CD4-positive, alpha-beta T cell (primary cell): ENCODE results near the gene CYB5A. TPM values are rescaled to one million over a fixed set of nuclear protein-coding genes. Genes with fewer than 3 reads are reported as not detected.

Experiments
- ATAC-seq: fragments of 200-7000 bp; cut with Tn5 transposase; one replicate; pipeline ENCODE4 v1.10.0; 2022; ENCODE audit warnings: mild to moderate bottlenecking; ENCODE audit not compliant: poor library complexity
- CTCF ChIA-PET: fragments of 350-600 bp; sonication (Branson Sonifier 250); formaldehyde crosslinking; loops from one replicate; lab custom pipeline; 2021; ENCODE audit warnings: antibody characterized with exemption, inconsistent platforms; lab: Charles Lee
- POLR2A ChIA-PET: fragments of 350-600 bp; sonication (Branson Sonifier 250); formaldehyde crosslinking; loops from one replicate; lab custom pipeline; 2021; ENCODE audit warnings: antibody characterized with exemption, inconsistent platforms; lab: Charles Lee
- DNase-seq, 14 experiments: peaks; one replicate each; pipeline ENCODE4 v3.0.0-alpha.2; 2013 to 2020; ENCODE audit warnings: mixed read lengths in 2 of 14
- H3K27ac ChIP-seq, 2 donors: one replicate each; pipeline versions ENCODE4 v1.5.1 to v1.7.0; 2013; ENCODE audit warnings: low read length in 2 of 2, low read depth in 1 of 2, mild to moderate bottlenecking in 1 of 2
- H3K27me3 ChIP-seq, 2 experiments: 1 replicate in 1 of 2; 2 replicates in 1 of 2; pipeline versions ENCODE4 v1.6.1 to v1.7.0; 2013; ENCODE audit warnings: low read length in 2 of 2, control low read depth in 1 of 2, mild to moderate bottlenecking in 1 of 2, moderate library complexity in 1 of 2; ENCODE audit not compliant: insufficient read depth in 2 of 2, control insufficient read depth in 1 of 2
- H3K36me3 ChIP-seq: one replicate; pipeline ENCODE4 v1.6.1; 2013; ENCODE audit warnings: low read length, control low read depth; ENCODE audit not compliant: insufficient read depth
- H3K4me1 ChIP-seq: one replicate; pipeline ENCODE4 v1.6.1; 2013; ENCODE audit warnings: low read length, control low read depth; ENCODE audit not compliant: insufficient read depth
- H3K4me3 ChIP-seq: one replicate; pipeline ENCODE4 v1.5.1; 2013; ENCODE audit warnings: mild to moderate bottlenecking, low read length, moderate library complexity
- H3K9me3 ChIP-seq, 2 experiments: 1 replicate in 1 of 2; 2 replicates in 1 of 2; pipeline versions ENCODE4 v1.6.1 to v1.7.0; 2013; ENCODE audit warnings: low read length in 2 of 2, mild to moderate bottlenecking in 2 of 2, control low read depth in 1 of 2, moderate library complexity in 1 of 2; ENCODE audit not compliant: control insufficient read depth in 1 of 2, insufficient read depth in 1 of 2
- H3K27ac Mint-ChIP-seq: one replicate; pipeline ENCODE4 v1.8.0; 2020; ENCODE audit warnings: mixed read lengths
- H3K27me3 Mint-ChIP-seq: one replicate; pipeline ENCODE4 v1.8.0; 2021; ENCODE audit warnings: mixed read lengths
- H3K36me3 Mint-ChIP-seq: one replicate; pipeline ENCODE4 v1.8.0; 2021; ENCODE audit warnings: low read depth, mixed read lengths
- H3K4me1 Mint-ChIP-seq: one replicate; pipeline ENCODE4 v1.8.0; 2021; ENCODE audit warnings: low read depth, mixed read lengths
- H3K4me3 Mint-ChIP-seq: one replicate; pipeline ENCODE4 v1.8.0; 2020; ENCODE audit warnings: mild to moderate bottlenecking, mixed read lengths
- H3K9me3 Mint-ChIP-seq: one replicate; pipeline ENCODE4 v1.8.0; 2020; ENCODE audit warnings: mixed read lengths
- CTCF ChIP-seq: fragments of 200-600 bp; IDR thresholded peaks from one replicate; pipeline ENCODE4 v1.8.0; 2022; ENCODE audit warnings: antibody characterized with exemption, mild to moderate bottlenecking
- intact Hi-C, 2 experiments: fragments of 100-400 bp; cut with DNase I in 1 of 2; cut with micrococcal nuclease in 1 of 2; formaldehyde crosslinking; loops; one replicate each; pipeline versions ENCODE4 v1.15.1 to v1.9.0; 2023 to 2025; cut with DNase I, micrococcal nuclease
- total RNA-seq, 174 experiments: library from RNA in 2 of 174; stranded (reverse) in 2 of 174; gene quantifications; one replicate each; pipeline ENCODE4 v1.2.3 and lab custom pipeline; 2021 to 2026

CYB5A gene
- total RNA-seq, 2 experiments from 2014 or later = 3.7 to 4.1 TPM

- no peaks in the 10 kb centered on the region for H3K9me3 ChIP-seq
- Mint-ChIP-seq H3K4me3 (no peak overlapping the region), H3K27me3 (no peaks in the 10 kb centered on the region), H3K4me1 (peaks cover 29% of the 10 kb centered on the region), H3K27ac (no peak overlapping the region), H3K9me3 (no peaks in the 10 kb centered on the region), H3K36me3 (no peaks in the 10 kb centered on the region)
- peaks cover 9% of the 10 kb centered on the region for H3K4me1 ChIP-seq
- no peak for DNase-seq
- no peaks in the 10 kb centered on the region for H3K27me3 ChIP-seq
- no peaks in the 10 kb centered on the region for H3K36me3 ChIP-seq
- intact Hi-C loops = no loop called here
- no peak overlapping the region for H3K4me3 ChIP-seq
- no peak overlapping the region for H3K27ac ChIP-seq
- CTCF ChIA-PET = no interaction called here
- POLR2A ChIA-PET = no interaction called here
- ATAC-seq = no peak
- no peak for TF ChIP-seq CTCF
Observed at GRCh38 chr18:74284980-74285355, 6.8 kb downstream of the CYB5A start.

- no peaks in the 10 kb centered on the region for H3K27me3 ChIP-seq
- CTCF ChIA-PET = no interaction called here
- no peak for DNase-seq
- Mint-ChIP-seq H3K27me3 (no peaks in the 10 kb centered on the region), H3K36me3 (no peaks in the 10 kb centered on the region), H3K9me3 (no peaks in the 10 kb centered on the region), H3K27ac (no peak overlapping the region), H3K4me3 (no peak overlapping the region), H3K4me1 (peaks cover 29% of the 10 kb centered on the region)
- POLR2A ChIA-PET = no interaction called here
- no peak overlapping the region for H3K4me3 ChIP-seq
- no peak overlapping the region for H3K27ac ChIP-seq
- no peak for ATAC-seq
- intact Hi-C loops = no loop called here
- no peaks in the 10 kb centered on the region for H3K36me3 ChIP-seq
- H3K9me3 ChIP-seq = no peaks in the 10 kb centered on the region
- no peak for TF ChIP-seq CTCF
- H3K4me1 ChIP-seq = peaks cover 9% of the 10 kb centered on the region
Observed at GRCh38 chr18:74284191-74284979, 7.4 kb downstream of the CYB5A start.

- Histone ChIP-seq H3K9me3 (no peaks in the 10 kb centered on the region), H3K27ac (no peak overlapping the region), H3K4me3 (no peak overlapping the region), H3K27me3 (no peaks in the 10 kb centered on the region), H3K4me1 (peaks cover 9% of the 10 kb centered on the region), H3K36me3 (no peaks in the 10 kb centered on the region)
- no peak for TF ChIP-seq CTCF
- no peaks in the 10 kb centered on the region for H3K36me3 Mint-ChIP-seq
- intact Hi-C loops = no loop called here
- H3K27me3 Mint-ChIP-seq = no peaks in the 10 kb centered on the region
- DNase-seq (no peak), ATAC-seq (no peak)
- no peak overlapping the region for H3K27ac Mint-ChIP-seq
- no peak overlapping the region for H3K4me3 Mint-ChIP-seq
- H3K4me1 Mint-ChIP-seq = peaks cover 29% of the 10 kb centered on the region
- no peaks in the 10 kb centered on the region for H3K9me3 Mint-ChIP-seq
- ChIA-PET POLR2A (no interaction called here), CTCF (no interaction called here)
Observed at GRCh38 chr18:74283646-74284045, 8.1 kb downstream of the CYB5A start.
